Tibial artery (tissue), 4 donors: ENCODE data around the gene RNF111.

ENCODE experiments used
- DNase-seq, 2 donors: peaks; one replicate each; pipeline ENCODE4 v3.0.0-alpha.2; 2019
- H3K27ac ChIP-seq, 2 donors: fragments of 200-600 bp; sonication (generic) in 1 of 2; 1 replicate in 1 of 2; 2 replicates in 1 of 2; pipeline ENCODE4 v1.5.1; 2018 to 2019; ENCODE audit warnings: mild to moderate bottlenecking in 1 of 2
- H3K27me3 ChIP-seq, 2 donors: fragments of 200-600 bp; sonication (generic) in 1 of 2; one replicate each; pipeline versions ENCODE4 v1.5.1 to v1.6.0; 2016 to 2019
- H3K36me3 ChIP-seq, 3 donors: fragments of 200-600 bp; sonication (generic) in 2 of 3; one replicate each; pipeline ENCODE4 v1.5.1; 2016 to 2019; ENCODE audit warnings: mild to moderate bottlenecking in 2 of 3
- H3K4me1 ChIP-seq, 4 donors: fragments of 200-600 bp; sonication (generic) in 2 of 4; 1 replicate in 3 of 4; 2 replicates in 1 of 4; pipeline ENCODE4 v1.5.1; 2016 to 2019
- H3K4me3 ChIP-seq, 2 donors: fragments of 200-600 bp; sonication (generic) in 1 of 2; 1 replicate in 1 of 2; 2 replicates in 1 of 2; pipeline ENCODE4 v1.5.1; 2018 to 2019; ENCODE audit warnings: mild to moderate bottlenecking in 2 of 2
- H3K9me3 ChIP-seq, 3 donors: fragments of 200-600 bp; sonication (generic) in 1 of 3; one replicate each; pipeline ENCODE4 v1.5.1; 2016 to 2019
- intact Hi-C: fragments of 100-400 bp; cut with DNase I; formaldehyde crosslinking; loops from one replicate; pipeline ENCODE4 v1.15.0; 2023; ENCODE audit warnings: low total_unique reads
- TF ChIP-seq, protein P1 (sequence below), 2 experiments: fragments of 200-600 bp in 1 of 2; fragments of 450-650 bp in 1 of 2; IDR thresholded peaks; one replicate each; pipeline ENCODE4 v1.5.1; 2017 to 2019; ENCODE audit warnings: antibody characterized with exemption in 2 of 2, mild to moderate bottlenecking in 1 of 2, moderate library complexity in 1 of 2

RNF111 gene

DNA sequence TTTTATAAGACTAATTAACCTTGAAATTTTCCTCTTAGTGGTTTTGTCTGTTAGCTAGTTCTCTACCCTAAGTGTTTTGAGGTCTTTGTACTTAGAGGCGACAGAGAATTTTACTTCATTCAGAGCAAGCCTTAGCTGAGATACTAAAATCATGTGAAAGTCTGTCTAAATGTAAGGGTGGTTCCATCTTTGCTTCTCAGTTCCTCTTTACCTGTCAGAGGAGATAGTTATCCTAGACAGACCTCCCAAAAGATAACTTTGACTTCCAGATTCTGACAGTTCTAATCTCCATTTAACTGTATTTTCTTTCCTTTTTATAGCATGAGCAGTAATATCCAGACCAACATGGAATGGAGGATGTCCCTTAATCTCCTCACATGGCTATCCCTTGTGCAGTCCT, 34.7 kb downstream of the RNF111 start:
- Histone ChIP-seq H3K4me1 (no peaks in the 10 kb centered on the region), H3K4me3 (no peak overlapping the region), H3K9me3 (no peaks in the 10 kb centered on the region), H3K27me3 (no peaks in the 10 kb centered on the region), H3K36me3 (peaks cover 0 to 5% (median 0%) of the 10 kb centered on the region in 3 donors), H3K27ac (no peak overlapping the region)
- intact Hi-C loops, result no loop called here
- no peak for DNase-seq
- TF ChIP-seq, protein P1, sequence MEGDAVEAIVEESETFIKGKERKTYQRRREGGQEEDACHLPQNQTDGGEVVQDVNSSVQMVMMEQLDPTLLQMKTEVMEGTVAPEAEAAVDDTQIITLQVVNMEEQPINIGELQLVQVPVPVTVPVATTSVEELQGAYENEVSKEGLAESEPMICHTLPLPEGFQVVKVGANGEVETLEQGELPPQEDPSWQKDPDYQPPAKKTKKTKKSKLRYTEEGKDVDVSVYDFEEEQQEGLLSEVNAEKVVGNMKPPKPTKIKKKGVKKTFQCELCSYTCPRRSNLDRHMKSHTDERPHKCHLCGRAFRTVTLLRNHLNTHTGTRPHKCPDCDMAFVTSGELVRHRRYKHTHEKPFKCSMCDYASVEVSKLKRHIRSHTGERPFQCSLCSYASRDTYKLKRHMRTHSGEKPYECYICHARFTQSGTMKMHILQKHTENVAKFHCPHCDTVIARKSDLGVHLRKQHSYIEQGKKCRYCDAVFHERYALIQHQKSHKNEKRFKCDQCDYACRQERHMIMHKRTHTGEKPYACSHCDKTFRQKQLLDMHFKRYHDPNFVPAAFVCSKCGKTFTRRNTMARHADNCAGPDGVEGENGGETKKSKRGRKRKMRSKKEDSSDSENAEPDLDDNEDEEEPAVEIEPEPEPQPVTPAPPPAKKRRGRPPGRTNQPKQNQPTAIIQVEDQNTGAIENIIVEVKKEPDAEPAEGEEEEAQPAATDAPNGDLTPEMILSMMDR (IDR thresholded peaks at IDR 0.05), result no peak

DNA sequence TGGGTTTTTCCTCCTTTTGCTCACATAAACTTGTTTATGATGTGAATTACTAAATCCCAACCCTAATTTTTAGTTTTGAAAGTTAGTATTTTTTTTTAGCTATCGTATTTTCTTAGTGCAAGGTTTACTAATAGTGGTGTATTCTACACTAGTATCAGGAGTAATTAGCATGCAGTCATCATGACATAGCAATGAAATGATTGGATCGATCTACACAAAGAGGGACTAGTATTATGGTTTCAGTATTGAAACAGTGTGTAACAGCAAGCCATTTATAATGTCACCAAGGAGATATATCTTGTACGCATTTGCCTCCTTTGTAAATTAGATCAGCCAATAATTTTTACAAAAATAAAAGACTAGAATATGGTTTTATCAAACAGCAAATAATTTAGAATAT, 38.7 kb downstream of the RNF111 start:
- intact Hi-C loops, result no loop called here
- DNase-seq, result no peak
- TF ChIP-seq, protein P1 (IDR thresholded peaks at IDR 0.05), result no peak
- no peak overlapping the region for H3K4me3 ChIP-seq
- H3K27ac ChIP-seq, result no peak overlapping the region
- H3K36me3 ChIP-seq, result peaks cover 6 to 10% (median 6%) of the 10 kb centered on the region in 3 donors
- no peaks in the 10 kb centered on the region for H3K9me3 ChIP-seq
- H3K27me3 ChIP-seq, result no peaks in the 10 kb centered on the region
- no peaks in the 10 kb centered on the region for H3K4me1 ChIP-seq

DNA sequence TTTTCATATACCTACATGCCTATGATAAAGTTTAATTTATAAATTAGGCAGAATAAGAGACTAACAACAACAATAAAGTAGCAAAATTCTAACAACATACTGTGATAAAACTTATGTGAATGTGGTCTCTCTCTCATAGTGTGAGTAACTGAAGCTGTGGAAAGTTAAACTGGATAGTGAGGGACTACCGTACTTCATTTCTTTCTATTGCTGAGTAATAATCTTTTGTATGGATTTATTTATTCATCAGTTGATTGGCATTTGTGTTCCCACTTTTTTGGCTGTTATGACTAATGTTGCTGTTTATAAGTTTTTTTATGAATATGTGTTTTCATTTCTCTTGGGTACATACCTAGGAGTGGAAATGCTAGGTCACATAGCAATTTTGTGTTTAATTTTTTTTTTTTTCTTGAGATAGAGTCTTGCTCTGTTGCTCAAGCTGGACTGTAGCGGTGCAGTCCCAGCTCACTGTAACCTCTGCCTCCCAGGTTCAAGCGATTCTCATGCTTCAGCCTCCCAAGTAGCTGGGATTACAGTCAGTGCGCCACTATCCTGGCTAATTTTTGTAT, 41.0 kb downstream of the RNF111 start:
- no peak overlapping the region for H3K27ac ChIP-seq
- no peak for DNase-seq
- intact Hi-C loops, result no loop called here
- no peak overlapping the region for H3K4me3 ChIP-seq
- TF ChIP-seq, protein P1 (IDR thresholded peaks at IDR 0.05), result no peak
- H3K27me3 ChIP-seq, result no peaks in the 10 kb centered on the region
- peaks cover 0 to 3% (median 0%) of the 10 kb centered on the region in 4 donors for H3K4me1 ChIP-seq
- H3K9me3 ChIP-seq, result no peaks in the 10 kb centered on the region
- peaks cover 14 to 22% (median 15%) of the 10 kb centered on the region in 3 donors for H3K36me3 ChIP-seq

DNA sequence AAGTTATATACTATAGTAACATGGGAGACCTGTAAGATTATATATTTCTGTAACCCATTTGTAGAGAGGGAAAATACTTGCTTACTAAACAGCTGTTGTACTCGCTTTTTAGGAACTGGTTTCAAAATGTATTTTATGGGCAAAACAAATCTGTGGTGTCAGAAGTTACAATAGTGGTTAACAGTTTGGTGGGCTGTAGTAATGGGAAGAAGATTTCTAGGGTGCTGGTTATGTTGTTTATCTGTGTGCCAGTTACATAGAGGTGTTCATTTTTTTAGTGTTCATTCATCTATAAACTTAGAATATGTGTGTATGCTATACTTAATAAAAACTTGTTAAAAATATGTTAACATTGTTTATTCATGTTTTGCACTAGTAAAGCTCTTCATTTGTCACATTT, 42.1 kb downstream of the RNF111 start:
- TF ChIP-seq, protein P1 (IDR thresholded peaks at IDR 0.05), result no peak
- Histone ChIP-seq H3K9me3 (no peaks in the 10 kb centered on the region), H3K4me3 (no peak overlapping the region), H3K27me3 (no peaks in the 10 kb centered on the region), H3K4me1 (peaks cover 0 to 3% (median 0%) of the 10 kb centered on the region in 4 donors), H3K27ac (no peak overlapping the region), H3K36me3 (peaks cover 14 to 22% (median 15%) of the 10 kb centered on the region in 3 donors)
- no peak for DNase-seq
- intact Hi-C loops, result no loop called here

DNA sequence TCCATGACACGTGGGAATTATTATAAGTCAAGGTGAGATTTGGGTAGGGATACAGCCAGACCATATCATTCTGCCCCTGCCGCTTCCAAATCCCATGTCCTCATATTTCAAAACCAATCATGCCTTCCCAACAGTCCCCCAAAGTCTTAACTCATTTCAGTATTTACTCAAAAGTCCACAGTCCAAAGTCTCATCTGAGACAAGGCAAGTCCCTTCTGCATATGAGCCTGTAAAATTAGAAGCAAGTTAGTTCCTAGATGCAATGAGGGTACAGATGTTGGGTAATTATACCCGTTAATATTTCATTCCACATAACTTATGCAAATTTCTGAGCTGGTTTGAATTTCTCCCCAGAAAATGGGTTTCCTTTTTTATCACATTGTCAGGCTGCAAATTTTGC, 47.7 kb downstream of the RNF111 start:
- H3K4me1 ChIP-seq, result peaks cover 0 to 10% (median 0%) of the 10 kb centered on the region in 4 donors
- H3K27ac ChIP-seq, result no peak overlapping the region
- intact Hi-C loops, result loop anchor here (5.0 kb wide), 1 partner anchor 43 kb away; no protein-coding TSS in a partner anchor
- peaks cover 14 to 27% (median 15%) of the 10 kb centered on the region in 3 donors for H3K36me3 ChIP-seq
- no peaks in the 10 kb centered on the region for H3K9me3 ChIP-seq
- no peak for DNase-seq
- TF ChIP-seq, protein P1 (IDR thresholded peaks at IDR 0.05), result no peak
- H3K4me3 ChIP-seq, result no peak overlapping the region
- H3K27me3 ChIP-seq, result no peaks in the 10 kb centered on the region
